Thyroid gland (tissue), 4 donors: ENCODE data around the gene NEK5.

Source experiments
- CTCF ChIP-seq, 6 experiments: fragments of 200-600 bp in 3 of 6; fragments of 450-650 bp in 3 of 6; sonication (generic) in 3 of 6; IDR thresholded peaks; one replicate each; pipeline ENCODE4 v1.5.1; 2016 to 2019; ENCODE audit warnings: antibody characterized with exemption in 6 of 6, mild to moderate bottlenecking in 2 of 6, inconsistent platforms in 1 of 6, moderate library complexity in 1 of 6
- POLR2A ChIP-seq, 2 donors: fragments of 450-650 bp; IDR thresholded peaks; one replicate each; pipeline ENCODE4 v1.6.1; 2017; ENCODE audit warnings: antibody characterized with exemption in 2 of 2, mild to moderate bottlenecking in 2 of 2, moderate library complexity in 1 of 2

GRCh38 chr13:52177276-52177675 is 48.4 kb upstream of the NEK5 start:
- no peak for TF ChIP-seq CTCF (IDR thresholded peaks at IDR 0.05)
- TF ChIP-seq POLR2A (IDR thresholded peaks at IDR 0.05) = no peak
